ENCODE data around the gene CARD10.

GRCh38 chr22:37489983-37490382 lies 29.2 kb downstream of the CARD10 start:
- TF ChIP-seq CTCF (conservative IDR thresholded peaks at IDR 0.05 in 1 of 2, IDR thresholded peaks at IDR 0.05 in 1 of 2; ENCODE audit: extremely low read depth in 1 of 2, insufficient read depth in 1 of 2, low read depth in 1 of 2, low read length in 2 of 2) (no peak), EZH2 (IDR thresholded peaks at IDR 0.05; ENCODE audit: borderline replicate concordance, low read length) (no peak)

Data from mammary epithelial cell (primary cell).